Epithelial cell of proximal tubule (primary cell): ENCODE results near the gene SDHA. TPM values are rescaled to one million over a fixed set of nuclear protein-coding genes. Genes with fewer than 3 reads are reported as not detected.
"Not testable (repeated sequence)": the region's sequence is repeated elsewhere in the genome, so short reads cannot be mapped to it uniquely, and the experiment has no call there.

Experiments used
- DNase-seq: peaks from one replicate; pipeline ENCODE4 v3.0.0-alpha.2; 2011; ENCODE audit warnings: low read depth
- H3K4me3 ChIP-seq: 2 replicates; pipeline ENCODE4 v1.5.1; 2011; ENCODE audit warnings: low read depth, mild to moderate bottlenecking, low read length
- CTCF ChIP-seq: conservative IDR thresholded peaks from 2 replicates; pipeline ENCODE4 v1.5.1; 2012; ENCODE audit warnings: low read depth, mild to moderate bottlenecking, low read length
- total RNA-seq: library from RNA; depleted of rRNA; stranded (reverse); fragments of >200 nt; gene quantifications from 2 replicates; pipeline ENCODE4 v1.2.3, GENCODE V29; 2015

SDHA gene
- total RNA-seq, 1 donor from 2014 or later: 103 TPM

DNA sequence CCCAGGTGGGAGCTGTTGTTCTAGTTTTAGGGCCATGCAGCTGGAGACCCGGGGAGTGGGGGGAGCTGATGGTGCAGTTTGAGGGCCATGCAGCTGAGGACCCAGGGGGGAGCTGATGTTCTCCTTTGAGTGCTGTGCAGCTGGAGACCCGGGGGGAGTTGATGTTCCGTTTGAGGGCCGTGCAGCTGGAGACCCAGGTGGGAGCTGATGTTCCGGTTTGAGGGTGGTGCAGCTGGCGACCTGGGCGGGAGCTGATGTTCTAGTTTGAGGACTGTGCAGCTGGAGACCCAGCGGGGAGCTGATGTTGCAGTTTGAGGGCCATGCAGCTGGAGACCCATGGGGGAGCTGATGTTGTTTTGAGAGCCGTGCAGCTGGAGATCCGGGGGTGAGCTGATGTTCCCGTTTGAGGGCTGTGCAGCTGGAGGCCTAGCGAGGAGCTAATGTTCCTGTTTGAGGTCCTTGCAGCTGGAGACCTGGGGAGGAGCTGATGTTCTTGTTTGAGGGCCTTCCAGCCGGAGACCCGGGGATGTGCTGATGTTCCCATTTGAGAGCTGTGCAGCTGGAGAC is 68.0 kb downstream of the SDHA start:
- H3K4me3 ChIP-seq: no peak overlapping the region
- TF ChIP-seq CTCF: no peak
- no peak for DNase-seq

- H3K4me3 ChIP-seq, DNase-seq: not testable (repeated sequence)
These were observed 72.1 kb downstream of the SDHA start for GRCh38 chr5:290200-290599.

DNA sequence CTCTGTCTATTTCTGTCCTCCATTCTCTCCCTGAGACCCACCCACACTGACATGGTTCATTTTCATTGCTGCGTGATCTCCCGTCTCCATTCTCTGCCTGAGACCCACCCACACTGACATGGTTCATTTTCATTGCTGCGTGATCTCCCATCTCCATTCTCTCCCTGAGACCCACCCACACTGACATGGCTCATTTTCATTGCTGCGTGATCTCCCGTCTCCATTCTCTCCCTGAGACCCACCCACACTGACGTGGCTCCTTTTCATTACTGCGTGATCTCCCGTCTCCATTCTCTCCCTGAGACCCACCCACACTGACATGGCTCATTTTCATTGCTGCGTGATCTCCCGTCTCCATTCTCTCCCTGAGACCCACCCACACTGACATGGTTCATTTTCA is 73.2 kb downstream of the SDHA start:
- not testable (repeated sequence) for DNase-seq, H3K4me3 ChIP-seq

- DNase-seq, H3K4me3 ChIP-seq: not testable (repeated sequence)
These were observed 76.7 kb downstream of the SDHA start for GRCh38 chr5:294788-295187.

DNA sequence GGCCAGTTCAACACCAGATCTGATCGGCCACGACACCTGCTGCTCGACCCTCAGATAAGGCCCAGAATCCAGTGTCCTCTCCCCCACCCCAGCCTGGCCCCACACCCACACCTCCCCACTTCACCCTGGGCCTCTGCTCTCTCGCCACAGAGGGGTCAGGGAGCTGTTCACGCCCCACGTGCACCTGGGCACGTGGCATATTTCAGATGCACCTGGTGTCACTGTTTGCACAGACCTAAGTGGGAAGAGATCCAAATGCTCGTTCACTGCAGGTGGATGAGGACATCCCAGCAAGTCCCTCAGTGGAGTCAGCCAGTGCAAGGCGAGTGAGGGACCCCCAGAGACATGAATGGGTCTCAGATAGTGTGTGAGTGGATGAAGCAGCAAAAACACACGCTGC is 78.1 kb downstream of the SDHA start:
- not testable (repeated sequence) for H3K4me3 ChIP-seq, DNase-seq

- not testable (repeated sequence) for DNase-seq, H3K4me3 ChIP-seq
These were observed 78.8 kb downstream of the SDHA start for GRCh38 chr5:296954-297353.

DNA sequence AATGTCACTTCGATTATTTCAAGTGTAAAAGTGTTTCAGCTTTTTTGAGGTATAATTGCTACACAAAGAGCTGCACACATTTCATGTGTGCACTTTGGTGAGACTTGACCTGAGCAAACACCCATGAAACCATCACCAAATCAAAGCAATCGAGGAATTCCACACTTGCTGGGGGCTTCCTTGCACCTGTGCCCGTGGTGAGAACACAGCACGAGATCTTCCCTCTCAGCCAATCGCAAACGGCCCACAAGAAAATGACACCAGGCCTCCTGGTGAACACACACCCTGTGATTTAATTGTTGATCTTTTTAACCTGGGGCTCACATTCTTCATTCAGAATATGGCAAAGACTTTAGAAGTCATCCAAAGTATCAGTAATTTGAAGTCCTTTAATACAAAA is 79.3 kb downstream of the SDHA start:
- not testable (repeated sequence) for H3K4me3 ChIP-seq, DNase-seq

DNA sequence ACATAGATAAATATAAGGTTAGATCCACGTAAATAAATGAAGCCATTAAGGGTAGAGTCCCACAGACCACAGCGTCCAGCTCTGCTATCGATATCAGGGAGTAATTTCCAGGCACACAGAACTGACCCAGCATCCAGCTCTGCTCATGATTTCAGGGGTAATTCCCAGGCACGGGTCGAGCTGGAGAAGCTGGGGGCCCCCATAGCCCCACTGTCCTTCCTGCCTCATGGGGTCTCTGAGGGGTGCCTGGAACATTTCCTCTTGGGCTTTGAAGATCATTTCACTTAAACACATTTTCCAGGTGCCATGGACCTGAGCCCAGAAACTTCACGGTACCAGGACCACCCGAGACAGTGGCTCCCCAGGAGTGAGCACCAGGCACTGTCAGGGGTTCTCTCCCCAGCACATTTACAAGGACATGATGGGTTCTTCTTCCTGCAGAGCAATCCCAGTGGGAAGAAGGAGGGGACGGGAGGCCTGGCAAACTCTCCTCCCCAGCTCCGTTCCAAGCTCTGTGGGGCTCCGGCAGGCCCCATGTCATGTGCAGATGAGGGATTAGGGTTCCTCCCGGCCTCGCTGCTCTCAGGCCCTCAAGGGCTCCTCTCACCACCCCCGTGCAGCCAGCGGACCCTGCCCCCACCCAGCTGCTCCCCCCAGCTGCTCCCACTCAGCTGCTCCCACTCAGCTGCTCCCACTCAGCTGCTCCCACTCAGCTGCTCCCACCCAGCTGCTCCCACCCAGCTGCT is 80.0 kb downstream of the SDHA start:
- not testable (repeated sequence) for H3K4me3 ChIP-seq, DNase-seq

DNA sequence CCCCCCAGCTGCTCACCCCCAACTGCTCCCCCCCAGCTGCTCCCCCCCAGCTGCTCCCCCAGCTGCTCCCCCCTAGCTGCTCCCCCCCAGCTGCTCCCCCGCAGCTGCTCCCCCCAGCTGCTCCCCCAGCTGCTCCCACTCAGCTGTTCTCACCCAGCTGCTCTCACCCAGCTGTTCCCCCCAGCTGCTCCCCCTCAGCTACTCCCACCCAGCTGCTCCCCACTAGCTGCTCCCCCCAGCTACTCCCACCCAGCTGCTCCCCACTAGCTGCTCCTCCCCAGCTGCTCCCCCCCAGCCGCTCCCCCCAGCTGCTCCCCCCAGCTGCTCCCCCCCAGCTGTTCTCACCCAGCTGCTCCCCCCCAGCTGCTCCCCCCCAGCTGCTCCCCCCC is 80.6 kb downstream of the SDHA start:
- no peak for DNase-seq
- no peak overlapping the region for H3K4me3 ChIP-seq
- no peak for TF ChIP-seq CTCF

GRCh38 chr5:299921-300320 is 81.8 kb downstream of the SDHA start:
- not testable (repeated sequence) for DNase-seq, H3K4me3 ChIP-seq

- H3K4me3 ChIP-seq, DNase-seq: not testable (repeated sequence)
These were observed 82.7 kb downstream of the SDHA start for GRCh38 chr5:300691-301435.

- not testable (repeated sequence) for H3K4me3 ChIP-seq, DNase-seq
These were observed 84.3 kb downstream of the SDHA start for GRCh38 chr5:302416-302815.
